Left lung (tissue), 10 donors: ENCODE data around the gene P2RX5. TPM values are rescaled to one million over a fixed set of nuclear protein-coding genes. Genes with fewer than 3 reads are reported as not detected.
A peak's percentile ranks its signal among the peaks of the same experiment; 100 is the strongest.

Source experiments
- ATAC-seq: fragments of 200-7000 bp; cut with Tn5 transposase; one replicate; pipeline ENCODE4 v1.9.1; 2020; ENCODE audit warnings: moderate library complexity
- DNase-seq, 4 donors: peaks; one replicate each; pipeline ENCODE4 v3.0.0-alpha.2; 2013 to 2020
- H3K27ac ChIP-seq, 2 donors: fragments of 200-600 bp; sonication (generic) in 1 of 2; one replicate each; pipeline versions ENCODE4 v1.5.0 to v1.8.0; 2020 to 2021
- H3K27me3 ChIP-seq, 2 donors: fragments of 200-600 bp; sonication (generic) in 1 of 2; one replicate each; pipeline versions ENCODE4 v1.5.0 to v1.8.0; 2020 to 2021
- H3K36me3 ChIP-seq, 2 donors: fragments of 200-600 bp; sonication (generic) in 1 of 2; one replicate each; pipeline versions ENCODE4 v1.5.0 to v1.8.0; 2020 to 2021
- H3K4me1 ChIP-seq, 2 donors: fragments of 200-600 bp; one replicate each; pipeline ENCODE4 v1.8.0; 2021
- H3K4me3 ChIP-seq, 2 donors: fragments of 200-600 bp; sonication (generic) in 1 of 2; one replicate each; pipeline versions ENCODE4 v1.5.0 to v1.8.0; 2020 to 2021; ENCODE audit warnings: mild to moderate bottlenecking in 1 of 2
- H3K9me3 ChIP-seq, 2 donors: fragments of 200-600 bp; sonication (generic) in 1 of 2; one replicate each; pipeline versions ENCODE4 v1.5.0 to v1.8.0; 2020 to 2021
- CTCF ChIP-seq, 2 donors: fragments of 200-600 bp; sonication (generic) in 1 of 2; IDR thresholded peaks; one replicate each; pipeline versions ENCODE4 v1.5.0 to v1.8.0; 2021; ENCODE audit warnings: antibody characterized with exemption in 2 of 2
- intact Hi-C, 2 donors: fragments of 100-400 bp; cut with DNase I; formaldehyde crosslinking; loops; one replicate each; pipeline versions ENCODE4 v1.11.2 to v1.14.2; 2022
- polyA plus RNA-seq, 6 donors: library from polyadenylated mRNA; unstranded; fragments of 120-200 nt; gene quantifications; one replicate each; pipeline ENCODE4 v1.2.1, GENCODE V29; 2013; ENCODE audit not compliant: insufficient read length in 6 of 6
- total RNA-seq, 2 donors: library from RNA; stranded (reverse); fragmentation: NEBNext Ultra II Directional; extraction: Animal tissue kit (Norgen Biotek cat#: 25700); gene quantifications; one replicate each; pipeline ENCODE4 v1.2.1, GENCODE V29; 2021
- donor health status: DM: no; HTN: yes; CAD: no.
- donor health status: DM: no; HTN: no; CAD: no.

The P2RX5 gene
- total and polyA plus RNA-seq, 8 donors = 0.16 to 2.1 (median 0.37) TPM

GRCh38 chr17:3658784-3659449, 37.0 kb downstream of the P2RX5 start:
- intact Hi-C loops = no loop called here
- no peak for TF ChIP-seq CTCF (IDR thresholded peaks at IDR 0.05)
- DNase-seq = no peak
- Histone ChIP-seq H3K36me3 (peaks cover 0 to 64% of the 10 kb centered on the region in 2 donors), H3K4me3 (no peak overlapping the region), H3K27ac (peak overlapping the region; percentile 33 to 64), H3K27me3 (no peaks in the 10 kb centered on the region), H3K9me3 (no peaks in the 10 kb centered on the region), H3K4me1 (peaks cover 0 to 17% of the 10 kb centered on the region in 2 donors)
- peak; percentile 6 for ATAC-seq

DNA sequence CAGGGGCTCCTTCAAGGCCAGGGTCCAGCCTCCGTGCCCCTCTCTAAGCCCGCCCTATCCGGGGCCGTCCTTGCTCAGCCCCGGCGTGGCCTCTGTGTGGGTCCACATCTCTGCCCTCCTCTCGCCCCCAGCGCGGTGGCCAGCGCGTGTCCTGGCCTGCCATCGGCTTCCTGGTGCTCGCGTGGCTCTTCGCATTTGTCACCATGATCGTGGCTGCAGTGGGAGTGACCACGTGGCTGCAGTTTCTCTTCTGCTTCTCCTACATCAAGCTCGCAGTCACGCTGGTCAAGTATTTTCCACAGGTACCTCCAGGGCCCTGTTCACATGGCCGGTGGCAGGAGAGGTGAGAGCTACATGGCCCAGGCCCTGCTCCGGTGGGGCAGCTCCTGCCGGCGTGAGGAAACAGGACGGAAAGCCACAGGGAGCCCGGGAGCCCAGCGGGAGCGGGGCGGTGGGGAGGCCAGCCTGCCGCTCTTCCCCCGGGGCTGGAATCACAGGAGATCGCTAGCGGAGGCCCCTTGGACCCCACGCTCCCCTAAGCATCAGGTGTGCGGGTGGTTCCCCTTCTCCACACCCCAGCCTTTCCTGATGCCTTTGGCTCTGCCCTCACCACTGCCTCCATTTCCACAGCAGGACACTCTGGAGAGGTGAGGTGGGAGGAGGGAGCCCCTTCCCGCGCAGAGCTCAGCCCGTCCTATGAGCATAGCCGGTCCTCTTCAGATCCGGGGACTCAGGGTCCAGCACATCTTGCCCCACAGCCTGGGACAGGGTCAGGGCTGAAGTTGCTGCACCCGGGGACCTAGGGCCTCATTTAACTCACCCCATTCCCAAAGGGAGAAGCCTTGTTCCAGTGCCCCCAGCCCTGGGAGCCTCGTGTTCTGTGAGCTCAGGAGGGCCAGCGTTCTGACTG, 37.8 kb downstream of the P2RX5 start:
- Histone ChIP-seq H3K36me3 (peaks cover 0 to 56% of the 10 kb centered on the region in 2 donors), H3K4me3 (no peak overlapping the region), H3K27ac (no peak overlapping the region), H3K27me3 (no peaks in the 10 kb centered on the region), H3K9me3 (no peaks in the 10 kb centered on the region), H3K4me1 (peaks cover 0 to 17% of the 10 kb centered on the region in 2 donors)
- no peak for ATAC-seq
- no peak for DNase-seq
- TF ChIP-seq CTCF (IDR thresholded peaks at IDR 0.05) = no peak
- intact Hi-C loops = no loop called here

- no peak overlapping the region for H3K4me3 ChIP-seq
- H3K9me3 ChIP-seq = no peaks in the 10 kb centered on the region
- TF ChIP-seq CTCF (IDR thresholded peaks at IDR 0.05) = no peak
- H3K27ac ChIP-seq = no peak overlapping the region
- ATAC-seq = no peak
- no peaks in the 10 kb centered on the region for H3K27me3 ChIP-seq
- DNase-seq = no peak
- H3K4me1 ChIP-seq = peaks cover 0 to 17% of the 10 kb centered on the region in 2 donors
- intact Hi-C loops = no loop called here
- peaks cover 0 to 50% of the 10 kb centered on the region in 2 donors for H3K36me3 ChIP-seq
These were observed 38.4 kb downstream of the P2RX5 start for GRCh38 chr17:3657588-3657869.

GRCh38 chr17:3656755-3657587, 39.0 kb downstream of the P2RX5 start:
- H3K27me3 ChIP-seq = no peaks in the 10 kb centered on the region
- no peak for ATAC-seq
- peak in 1 of 4 donors; percentile 64 for DNase-seq
- intact Hi-C loops = no loop called here
- H3K4me1 ChIP-seq = peaks cover 0 to 17% of the 10 kb centered on the region in 2 donors
- no peak overlapping the region for H3K4me3 ChIP-seq
- H3K36me3 ChIP-seq = peaks cover 0 to 45% of the 10 kb centered on the region in 2 donors
- H3K9me3 ChIP-seq = no peaks in the 10 kb centered on the region
- no peak overlapping the region for H3K27ac ChIP-seq
- TF ChIP-seq CTCF (IDR thresholded peaks at IDR 0.05) = no peak
